Suppressor macrophage (primary cell): Measurements from ENCODE around the gene FRMD8.
"Not testable (repeated sequence)": the region's sequence is repeated elsewhere in the genome, so short reads cannot be mapped to it uniquely, and the experiment has no call there.

Experiments used
- DNase-seq, 4 experiments: peaks; one replicate each; pipeline ENCODE4 v3.0.0-alpha.2; 2020 to 2022

The FRMD8 gene

DNA sequence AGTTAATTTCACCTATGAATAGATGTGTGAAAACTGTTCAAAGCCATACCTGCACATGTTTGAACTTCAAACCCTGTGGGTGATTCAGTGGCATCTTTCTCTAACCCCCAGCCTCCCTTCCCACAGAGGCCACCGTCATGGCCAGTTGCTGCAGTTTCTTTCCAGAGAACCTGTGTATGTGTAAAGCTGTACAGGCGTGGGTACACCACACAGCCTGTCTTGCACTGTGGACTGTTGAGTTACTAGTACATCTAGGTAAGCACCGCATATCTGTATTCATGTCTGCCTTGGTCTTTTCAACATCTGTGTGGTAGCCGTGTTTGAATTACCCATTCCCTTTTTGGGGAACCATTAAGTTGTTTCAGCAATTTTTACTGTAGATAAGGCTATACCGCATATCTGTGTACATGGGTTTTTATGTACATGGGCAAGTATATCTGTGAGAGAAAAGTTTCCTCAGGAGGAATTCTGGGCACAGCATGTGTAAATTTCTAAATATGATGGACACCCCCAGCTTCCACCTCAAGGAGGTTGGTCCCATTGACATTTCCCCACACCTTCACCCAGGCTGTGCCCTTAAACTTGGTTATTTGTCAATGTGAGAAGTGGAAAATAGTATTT is 50.1 kb downstream of the FRMD8 start:
- DNase-seq: peak in 3 of 4 experiments; percentile 28 to 31 (median 28)

DNA sequence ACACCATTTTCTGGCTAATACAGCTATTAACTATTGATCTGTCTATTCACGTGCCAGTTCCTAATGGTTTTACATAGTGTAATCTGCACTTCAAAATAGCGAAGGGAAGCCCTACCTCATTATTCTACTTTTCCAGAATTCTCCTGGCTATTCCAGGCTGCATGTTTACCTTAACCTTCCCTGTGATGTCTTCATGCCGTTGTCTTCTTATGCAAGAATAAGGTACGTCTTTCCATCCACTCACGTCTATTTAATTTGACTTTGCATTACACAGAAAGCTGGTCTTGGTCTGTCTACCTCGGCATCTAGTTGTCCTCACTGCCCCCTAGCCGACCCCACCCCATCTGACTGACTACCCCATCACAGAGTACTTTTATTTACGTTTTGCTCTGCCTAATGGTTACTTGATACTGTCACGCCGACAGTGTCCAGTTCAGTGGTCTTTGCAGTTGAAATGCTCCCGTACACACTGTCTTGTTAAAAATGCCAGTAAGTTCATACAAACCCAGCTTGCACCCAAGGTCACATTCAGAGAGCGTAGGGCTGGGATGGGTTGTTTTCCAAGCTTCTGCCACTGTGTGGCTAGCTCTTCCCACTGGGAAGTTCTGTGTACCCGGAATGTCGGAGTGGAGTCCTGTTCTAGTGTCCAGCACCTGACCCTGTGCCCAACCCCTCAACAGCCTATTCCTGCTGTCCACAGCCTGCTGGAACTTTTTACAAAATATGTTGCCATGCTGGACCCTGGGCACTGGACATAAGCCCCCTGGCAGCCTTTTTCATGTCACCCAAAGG is 51.2 kb downstream of the FRMD8 start:
- peak in 3 of 4 experiments; percentile 14 to 24 (median 23) for DNase-seq

DNA sequence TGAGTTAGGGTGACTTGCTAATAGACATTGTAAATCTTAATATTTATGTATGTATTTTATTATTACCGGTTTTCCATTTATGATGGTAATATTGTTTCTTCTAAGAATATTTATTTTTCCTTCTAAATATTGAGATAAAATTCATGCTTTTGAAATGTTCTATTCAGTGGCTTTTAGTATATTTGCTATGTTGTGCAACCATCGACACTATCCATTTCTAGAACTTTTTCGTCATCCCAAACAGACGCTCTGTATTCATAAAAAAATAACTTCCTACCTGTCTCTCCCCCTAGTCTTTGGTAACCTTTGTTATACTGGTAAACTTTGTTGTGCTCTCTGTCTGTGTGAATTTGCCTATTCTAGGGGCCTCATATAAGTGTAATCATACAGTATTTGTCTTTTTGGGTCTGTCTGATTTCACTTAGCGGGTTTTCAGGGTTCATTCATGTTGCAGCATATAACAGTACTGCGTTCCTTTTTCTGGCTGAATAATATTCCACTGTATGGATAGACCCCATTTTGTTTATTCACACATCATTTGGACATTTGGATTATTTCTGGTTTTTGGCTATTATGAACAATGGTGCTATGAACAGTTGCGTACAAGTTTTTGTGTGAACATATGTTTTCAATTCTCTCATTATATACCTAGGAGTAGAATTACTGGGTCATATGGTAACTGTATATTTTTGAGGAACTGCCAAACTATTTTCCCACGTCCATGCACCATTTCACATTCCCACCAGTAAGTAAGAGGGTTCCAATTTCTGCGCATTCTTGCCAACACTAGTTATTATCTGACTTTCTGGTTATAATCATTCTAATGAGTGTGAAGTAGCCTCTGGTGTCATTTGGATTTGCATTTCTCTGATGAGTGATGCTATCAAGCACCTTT is 52.1 kb downstream of the FRMD8 start:
- peak in 2 of 4 experiments; percentile 12 to 30 for DNase-seq

DNA sequence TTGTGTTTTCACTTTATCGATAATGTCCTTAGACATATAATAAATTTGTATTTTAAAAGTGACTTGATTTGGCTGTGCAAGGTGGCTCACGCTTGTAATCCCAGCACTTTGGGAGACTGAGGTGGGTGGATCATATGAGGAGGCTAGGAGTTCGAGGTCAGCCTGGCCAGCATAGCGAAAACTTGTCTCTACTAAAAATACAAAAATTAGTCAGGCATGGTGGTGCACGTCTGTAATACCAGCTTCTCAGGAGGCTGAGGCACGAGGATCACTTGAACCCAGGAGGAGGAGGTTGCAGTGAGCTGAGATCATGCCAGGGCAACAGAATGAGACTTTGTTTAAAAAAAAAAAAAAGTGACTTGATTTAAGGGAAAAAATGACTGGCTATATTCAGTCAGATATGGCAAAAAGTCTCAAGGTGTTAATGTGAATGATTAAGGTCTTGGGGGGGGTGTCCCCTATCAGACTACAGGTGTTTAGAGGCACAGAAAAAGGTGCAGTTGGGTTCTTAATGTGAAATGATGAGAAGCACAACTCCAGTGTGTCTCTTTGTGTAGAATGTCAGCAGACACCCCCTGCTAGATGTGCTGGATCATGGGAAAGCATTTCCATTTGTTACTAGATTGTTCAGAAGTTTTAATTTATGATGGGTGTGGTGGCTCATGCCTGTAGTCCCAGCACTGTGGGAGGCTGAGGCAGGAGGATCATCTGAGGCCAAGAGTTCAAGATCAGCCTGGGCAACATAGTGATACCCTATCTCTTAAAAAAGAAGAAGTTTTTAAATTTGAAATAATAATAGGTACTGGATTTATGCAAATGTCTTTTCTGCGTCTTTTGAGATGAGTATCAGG is 53.1 kb downstream of the FRMD8 start:
- peak in 3 of 4 experiments; percentile 27 to 38 (median 34) for DNase-seq

DNA sequence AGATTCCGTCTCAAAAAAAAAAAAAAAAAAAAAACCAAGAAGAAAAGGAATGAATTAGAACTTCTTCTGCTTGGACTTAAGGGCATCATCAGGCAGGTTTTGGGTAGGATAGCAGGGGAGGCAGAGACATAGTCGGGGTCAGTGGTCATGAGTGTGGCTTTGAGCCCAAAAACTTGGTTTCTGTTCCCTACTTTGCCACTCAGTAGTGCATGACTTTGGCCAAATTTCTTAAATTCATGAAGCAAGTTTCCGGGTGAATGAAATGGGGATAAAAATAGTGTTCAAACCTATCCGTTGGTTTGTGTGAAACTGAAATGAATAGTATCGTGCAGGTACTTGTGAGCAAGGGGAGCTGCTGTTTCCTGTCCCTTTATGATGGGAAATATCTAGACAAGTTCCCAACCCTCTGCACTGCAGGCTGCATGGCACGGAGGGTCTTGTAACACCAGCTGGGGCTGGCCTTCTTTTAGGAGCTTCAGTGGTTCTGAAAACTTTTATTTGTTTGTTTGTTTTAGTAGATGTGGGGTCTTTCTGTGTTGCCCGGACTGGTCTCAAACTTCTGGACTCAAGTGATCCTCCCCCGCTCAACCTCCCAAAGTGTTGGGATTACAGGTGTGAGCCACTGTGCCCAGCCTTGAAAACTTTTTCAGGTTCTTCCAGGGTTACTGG is 54.5 kb downstream of the FRMD8 start:
- peak; percentile 64 to 81 (median 69) for DNase-seq

DNA sequence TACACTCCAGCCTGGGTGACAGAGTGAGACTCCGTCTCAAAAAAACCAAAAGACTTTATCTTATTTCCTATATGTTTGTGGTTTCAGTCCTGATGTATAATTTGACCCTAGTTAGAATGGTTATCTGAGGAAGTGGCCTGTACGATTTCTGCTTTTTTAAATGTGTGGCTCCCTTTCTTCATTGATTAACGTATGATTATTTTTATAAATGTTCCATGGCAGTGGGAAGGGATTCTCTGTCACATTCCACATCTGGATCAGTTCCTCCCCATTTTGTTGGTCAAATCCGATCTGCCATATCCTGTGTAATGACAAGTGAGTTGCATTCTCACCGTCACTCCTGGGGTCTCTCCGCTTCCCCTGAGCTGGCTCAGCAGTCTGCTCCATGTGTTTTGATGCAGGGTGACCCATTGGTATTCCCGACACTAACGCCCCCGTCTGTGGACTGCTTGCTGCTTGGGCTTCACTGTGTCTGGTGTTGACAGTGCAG is 56.5 kb downstream of the FRMD8 start:
- DNase-seq: peak in 3 of 4 experiments; percentile 35 to 38 (median 37)

DNA sequence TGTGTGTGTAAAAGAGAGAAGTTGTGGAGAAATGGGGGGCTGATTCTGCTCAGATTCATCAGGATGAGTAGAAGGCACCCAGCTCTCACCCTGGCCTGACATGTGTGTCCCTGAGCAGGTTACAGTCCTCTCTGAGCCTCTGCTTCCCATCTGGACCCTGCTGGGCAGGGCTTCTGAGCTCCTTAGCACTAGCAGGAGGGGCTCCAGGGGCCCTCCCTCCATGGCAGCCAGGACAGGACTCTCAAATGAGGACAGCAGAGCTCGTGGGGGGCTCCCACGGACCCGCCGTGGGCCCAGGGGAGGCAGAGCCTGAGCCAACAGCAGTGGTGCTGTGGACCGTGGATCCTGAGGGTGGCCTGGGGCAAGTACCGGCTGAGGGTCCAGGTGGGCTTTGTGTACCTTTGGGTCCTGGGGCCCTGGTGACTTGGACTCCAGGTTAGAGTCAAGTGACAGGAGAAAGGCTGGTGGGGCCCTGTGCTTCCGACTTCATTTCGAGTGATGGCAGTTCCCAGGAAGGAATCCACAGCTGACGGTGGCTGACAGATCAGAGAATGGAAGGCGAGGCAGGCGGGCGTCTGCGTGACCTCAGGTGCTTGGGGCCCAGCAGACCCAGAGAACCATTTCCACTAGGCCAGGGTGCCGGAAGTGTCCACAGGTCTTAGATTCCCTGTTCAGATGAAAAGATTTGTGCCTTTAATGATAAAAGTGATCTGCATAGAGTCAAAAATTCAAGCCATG is 58.0 kb downstream of the FRMD8 start:
- DNase-seq: peak; percentile 25 to 48 (median 32)

DNA sequence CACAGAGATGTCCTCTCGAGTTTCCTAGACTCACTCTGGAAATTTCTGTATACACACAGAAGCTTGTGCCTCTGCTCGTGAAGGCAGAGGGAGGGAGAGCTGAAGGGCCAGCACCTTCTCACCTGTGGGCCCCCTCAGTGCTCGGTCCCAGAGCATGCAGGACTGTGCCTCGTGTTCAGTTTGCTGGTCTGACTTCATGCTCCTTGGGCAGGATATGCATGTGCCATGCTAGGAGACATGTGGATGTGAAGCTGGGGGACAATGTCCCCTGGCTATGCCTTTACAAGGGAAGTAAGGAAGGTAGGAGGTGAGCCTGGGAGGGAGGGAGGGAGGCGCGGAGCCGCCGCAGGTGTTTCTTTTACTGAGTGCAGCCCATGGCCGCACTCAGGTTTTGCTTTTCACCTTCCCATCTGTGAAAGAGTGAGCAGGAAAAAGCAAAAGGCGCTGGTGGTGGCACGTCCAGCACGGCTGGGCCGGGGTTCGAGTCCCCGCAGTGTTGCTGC is 58.7 kb downstream of the FRMD8 start:
- peak; percentile 19 to 49 (median 32) for DNase-seq

DNA sequence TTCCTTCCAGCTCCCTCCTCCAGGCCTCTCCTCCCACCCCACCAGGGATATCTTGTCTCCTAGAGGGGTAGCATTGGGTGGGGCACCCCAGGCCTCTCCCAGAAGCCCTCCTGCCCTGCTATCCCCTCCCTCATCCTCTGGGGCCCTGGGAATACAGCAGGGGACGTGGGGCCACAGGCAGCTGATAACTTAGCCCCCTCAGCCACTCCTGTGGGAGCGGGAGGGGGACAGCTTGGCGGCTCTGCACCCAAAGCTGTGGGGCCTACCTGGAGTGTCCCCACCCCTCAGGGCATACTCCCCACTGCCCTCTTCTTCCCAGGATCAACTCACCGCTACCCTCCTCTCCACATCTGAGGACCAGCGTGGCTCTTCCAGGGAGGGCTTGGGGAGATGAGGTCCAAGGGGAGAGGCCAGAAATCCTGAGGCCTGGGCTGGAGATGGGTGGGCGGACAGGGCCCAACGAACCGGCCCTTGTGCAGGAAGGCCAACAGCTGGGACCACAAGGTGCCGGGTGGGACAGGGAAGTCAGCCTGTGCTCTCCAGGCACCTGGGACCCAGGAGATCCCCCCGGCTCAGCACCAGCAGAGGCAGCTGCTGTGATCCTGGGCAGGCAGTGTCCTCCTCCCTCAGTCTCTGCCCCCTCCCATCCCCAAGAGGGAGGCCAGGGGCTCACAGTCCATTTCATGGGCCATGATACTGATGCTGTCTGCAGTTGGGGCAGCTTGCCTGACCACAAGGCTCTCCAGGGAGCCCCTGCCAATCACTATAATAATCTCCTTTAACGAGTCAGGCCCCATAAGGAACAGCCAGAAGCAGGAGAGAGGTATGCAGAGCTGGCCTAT is 59.4 kb downstream of the FRMD8 start:
- peak; percentile 29 to 56 (median 46) for DNase-seq

DNA sequence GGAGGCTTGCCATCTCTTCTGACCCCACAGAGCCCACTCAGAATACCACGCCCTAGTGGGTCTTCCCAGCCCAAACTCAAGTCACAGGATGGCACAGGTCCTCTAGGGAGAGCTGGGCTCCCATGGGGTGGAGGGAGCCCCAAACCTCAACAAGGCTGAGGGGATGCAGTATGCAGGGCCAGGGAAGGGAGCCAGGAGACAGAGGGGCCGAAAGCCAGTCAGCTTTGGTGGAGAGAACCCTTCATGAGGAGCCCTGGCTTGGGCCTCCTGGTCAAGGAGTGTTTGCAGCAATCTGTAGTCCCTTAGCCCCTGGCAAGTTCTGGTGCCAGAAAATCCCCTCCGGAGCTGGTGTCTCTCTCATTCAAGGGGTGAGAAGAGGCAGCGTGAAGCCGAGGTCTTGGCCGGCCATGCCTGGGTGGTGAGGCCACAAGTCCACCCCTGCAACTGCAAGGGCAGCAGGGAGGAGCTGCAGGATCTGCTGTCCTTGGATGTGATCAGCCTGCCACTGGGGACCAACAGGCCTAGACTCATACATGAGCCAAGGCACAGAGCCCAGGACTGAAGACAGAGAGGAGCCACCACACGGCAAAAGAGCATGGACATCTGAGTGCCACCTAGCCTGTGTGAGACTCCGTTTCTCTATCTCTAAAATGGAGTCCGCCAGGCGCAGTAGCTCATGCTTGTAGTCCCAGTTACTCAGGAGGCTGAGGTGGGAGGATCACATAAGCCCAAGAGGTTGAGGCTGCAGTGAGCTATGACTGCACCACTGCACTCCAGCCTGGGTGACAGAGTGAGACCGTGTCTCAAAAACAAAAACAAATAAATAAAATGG is 60.2 kb downstream of the FRMD8 start:
- peak; percentile 36 to 68 (median 54) for DNase-seq

DNA sequence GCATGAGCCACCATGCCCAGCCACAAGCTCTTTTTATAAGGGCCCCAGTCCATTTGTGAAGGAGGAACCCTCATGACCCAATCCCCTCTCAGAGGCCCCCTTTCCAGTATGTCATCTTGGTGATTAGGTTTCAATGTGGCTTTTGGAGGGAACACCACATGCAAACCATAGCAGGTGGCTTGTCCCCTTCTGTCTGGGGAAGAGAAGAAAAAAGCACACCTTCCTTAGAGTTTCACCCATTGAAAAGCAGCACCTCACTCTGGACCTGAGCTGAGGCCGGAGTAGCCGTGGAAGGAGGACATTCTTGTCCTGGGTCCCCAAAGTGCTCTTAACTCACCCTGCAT is 61.6 kb downstream of the FRMD8 start:
- DNase-seq: no peak

DNA sequence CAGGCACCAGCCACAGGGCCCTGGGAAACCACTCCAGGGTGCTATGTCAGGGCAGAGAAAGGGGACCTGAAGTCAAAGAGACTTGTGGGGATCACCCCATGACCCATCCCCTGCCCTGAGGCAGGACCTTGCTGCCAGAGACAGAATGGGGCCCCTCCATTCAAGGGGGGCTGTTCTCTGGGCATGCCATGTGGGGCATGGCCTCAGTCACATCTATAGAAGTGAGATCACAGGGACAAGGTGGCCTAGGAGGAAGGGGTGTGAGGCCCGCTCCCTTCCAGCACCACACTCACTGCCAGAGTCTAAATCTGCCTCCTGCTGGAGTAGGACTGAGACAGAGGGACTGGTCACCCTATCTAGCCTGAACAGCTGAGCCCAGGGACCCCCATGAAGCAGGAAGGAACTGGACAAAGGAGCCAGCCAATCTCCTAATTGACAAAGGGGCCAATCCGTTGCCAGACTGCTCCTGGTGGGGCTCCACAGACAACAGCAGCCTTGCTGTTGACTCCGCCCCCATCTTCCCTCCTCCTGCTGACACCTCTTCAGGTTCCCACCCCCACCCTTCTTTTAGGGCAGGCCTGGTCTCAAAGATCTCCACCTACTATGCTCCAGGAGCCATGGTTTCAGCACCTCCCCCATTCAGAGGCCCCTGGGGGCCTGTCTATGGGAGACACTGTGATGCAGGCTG is 62.1 kb downstream of the FRMD8 start:
- peak; percentile 52 to 69 (median 55) for DNase-seq

DNA sequence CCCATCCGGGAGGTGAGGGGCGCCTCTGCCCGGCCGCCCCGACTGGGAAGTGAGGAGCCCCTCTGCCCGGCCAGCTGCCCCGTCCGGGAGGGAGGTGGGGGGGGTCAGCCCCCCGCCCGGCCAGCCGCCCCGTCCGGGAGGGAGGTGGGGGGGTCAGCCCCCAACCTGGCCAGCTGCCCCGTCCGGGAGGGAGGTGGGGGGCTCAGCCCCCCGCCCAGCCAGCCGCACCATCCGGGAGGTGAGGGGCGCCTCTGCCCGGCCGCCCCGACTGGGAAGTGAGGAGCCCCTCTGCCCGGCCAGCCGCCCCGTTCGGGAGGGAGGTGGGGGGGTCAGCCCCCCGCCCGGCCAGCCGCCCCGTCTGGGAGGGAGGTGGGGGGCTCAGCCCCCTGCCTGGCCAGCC is 64.9 kb downstream of the FRMD8 start:
- not testable (repeated sequence) for DNase-seq

DNA sequence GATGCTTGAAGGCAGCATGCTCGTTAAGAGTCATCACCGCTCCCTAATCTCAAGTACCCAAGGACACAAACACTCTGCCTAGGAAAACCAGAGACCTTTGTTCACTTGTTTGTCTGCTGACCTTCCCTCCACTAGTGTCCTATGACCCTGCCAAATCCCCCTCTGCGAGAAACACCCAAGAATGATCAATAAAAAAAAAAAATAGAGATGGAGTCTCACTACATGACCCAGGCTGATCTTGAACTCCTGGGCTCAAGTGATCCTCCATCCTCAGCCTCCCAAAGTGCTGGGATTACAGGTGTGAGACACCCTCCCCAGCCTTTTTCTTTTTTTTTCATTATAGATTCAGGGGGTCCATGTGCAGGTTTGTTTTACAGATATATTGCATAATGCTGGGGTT is 65.8 kb downstream of the FRMD8 start:
- DNase-seq: not testable (repeated sequence)

DNA sequence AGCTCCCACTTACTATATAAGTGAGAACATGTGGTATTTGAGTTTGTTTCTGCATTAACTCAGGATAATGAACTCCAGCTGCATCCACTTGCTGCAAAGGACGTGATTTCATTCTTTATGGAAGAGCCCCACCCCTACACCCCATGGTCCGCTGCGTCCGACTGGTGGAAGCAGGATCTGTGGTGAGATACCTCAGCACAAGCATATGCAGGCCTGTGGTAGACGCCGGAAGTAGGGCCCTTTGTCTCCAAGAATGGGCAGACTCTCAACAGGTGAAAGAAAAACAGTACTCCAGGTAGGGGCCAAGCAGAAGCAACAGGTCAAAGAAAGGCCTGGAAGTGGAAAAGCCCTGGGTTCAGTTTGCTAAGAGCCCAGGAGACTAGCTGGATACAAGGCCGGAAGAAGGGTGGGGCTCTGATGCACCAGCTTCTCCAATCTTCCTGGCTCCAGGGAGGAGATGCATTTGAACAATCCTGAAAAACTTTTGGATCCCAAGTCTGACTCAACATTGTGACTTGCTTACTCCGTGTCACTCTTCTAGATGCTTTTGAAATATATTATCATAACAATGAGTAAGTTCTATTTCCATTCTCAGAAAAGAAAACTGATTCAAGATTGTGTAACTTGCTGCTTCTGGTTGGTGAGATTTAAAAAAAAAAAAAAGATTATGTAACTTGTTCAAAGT is 66.5 kb downstream of the FRMD8 start:
- peak; percentile 50 to 89 (median 74) for DNase-seq

DNA sequence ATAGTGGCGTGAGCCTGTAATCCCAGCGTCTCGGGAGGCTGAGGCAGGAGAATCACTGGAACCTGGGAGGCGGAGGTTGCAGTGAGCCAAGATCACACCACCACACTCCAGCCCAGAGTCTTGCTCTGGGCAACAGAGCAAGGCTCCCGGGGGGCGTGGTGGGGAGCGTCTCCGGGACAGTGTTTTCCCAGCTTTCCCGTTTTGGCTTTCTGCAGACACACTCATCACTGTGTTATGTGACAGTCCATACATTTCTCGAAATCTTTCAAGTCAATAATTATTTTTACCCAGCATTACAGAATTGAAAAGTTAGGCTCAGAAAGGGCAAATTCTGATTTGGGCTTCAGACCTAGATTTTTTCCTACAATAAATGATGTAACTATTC is 67.9 kb downstream of the FRMD8 start:
- no peak for DNase-seq
